H1 (cell line): ENCODE data around the gene TRIM27.

Source experiments
- CHD1 ChIP-seq: IDR thresholded peaks from 2 replicates; pipeline ENCODE4 v1.6.1; 2012; ENCODE audit warnings: low read depth, low read length, improper control_type of control experiment
- CTCF ChIP-seq, 3 experiments: IDR thresholded peaks; 1 replicate in 2 of 3; 2 replicates in 1 of 3; pipeline versions ENCODE4 v1.5.1 to v1.6.1; 2011; ENCODE audit warnings: low read length in 3 of 3, mild to moderate bottlenecking in 3 of 3, inconsistent platforms in 2 of 3, low read depth in 1 of 3, moderate library complexity in 1 of 3; ENCODE audit not compliant: insufficient read depth in 1 of 3; ENCODE audit errors: control extremely low read depth in 1 of 3
- E2F6 ChIP-seq: IDR thresholded peaks from 2 replicates; pipeline ENCODE4 v1.6.1; 2012; ENCODE audit warnings: inconsistent platforms
- JUND ChIP-seq: IDR thresholded peaks from 2 replicates; pipeline ENCODE4 v1.6.1; 2011; ENCODE audit warnings: mild to moderate bottlenecking, improper control_type of control experiment, low read length
- MAFK ChIP-seq: IDR thresholded peaks from 2 replicates; pipeline ENCODE4 v1.6.1; 2012; ENCODE audit warnings: low read depth, mild to moderate bottlenecking, improper control_type of control experiment, low read length
- PHF8 ChIP-seq: fragments of 200-600 bp; sonication (generic); conservative IDR thresholded peaks from 2 replicates; pipeline ENCODE4 v1.7.1; 2012; ENCODE audit warnings: low read depth, mild to moderate bottlenecking, inconsistent platforms, low read length, moderate library complexity
- POLR2A ChIP-seq, 2 experiments: IDR thresholded peaks; 1 replicate in 1 of 2; 2 replicates in 1 of 2; pipeline ENCODE4 v1.6.1; 2011; ENCODE audit warnings: low read depth in 2 of 2, low read length in 2 of 2, mild to moderate bottlenecking in 2 of 2; ENCODE audit errors: control extremely low read depth in 1 of 2
- RAD21 ChIP-seq, 2 experiments: IDR thresholded peaks in 1 of 2; conservative IDR thresholded peaks in 1 of 2; 2 replicates each; pipeline ENCODE4 v1.6.1; 2011; ENCODE audit warnings: low read depth in 2 of 2, low read length in 2 of 2, improper control_type of control experiment in 1 of 2, inconsistent platforms in 1 of 2, mild to moderate bottlenecking in 1 of 2, moderate library complexity in 1 of 2
- RNF2 ChIP-seq: fragments of 200-900, 300-1000 bp; sonication (generic); IDR thresholded peaks from 2 replicates; pipeline ENCODE4 v1.7.1; 2016; ENCODE audit warnings: borderline replicate concordance, low read depth, mild to moderate bottlenecking, antibody characterized with exemption, low read length; ENCODE audit not compliant: poor library complexity, severe bottlenecking; ENCODE audit errors: missing control alignments
- TAF1 ChIP-seq: IDR thresholded peaks from 2 replicates; pipeline ENCODE4 v1.6.1; 2011; ENCODE audit warnings: mild to moderate bottlenecking, low read depth, low read length
- TEAD4 ChIP-seq: IDR thresholded peaks from 2 replicates; pipeline ENCODE4 v1.6.1; 2012; ENCODE audit warnings: low read depth, low read length, inconsistent platforms, mixed read lengths

- TF ChIP-seq CTCF (IDR thresholded peaks at IDR 0.05; ENCODE audit: control extremely low read depth in 1 of 3, insufficient read depth in 1 of 3, low read depth in 1 of 3, low read length in 3 of 3) (no peak), JUND (no peak), CHD1 (no peak), MAFK (no peak), RNF2 (no peak), TAF1 (no peak), RAD21 (IDR thresholded peaks at IDR 0.05 in 1 of 2, conservative IDR thresholded peaks at IDR 0.05 in 1 of 2; ENCODE audit: low read depth in 2 of 2, low read length in 2 of 2) (no peak), POLR2A (IDR thresholded peaks at IDR 0.05; ENCODE audit: control extremely low read depth in 1 of 2, low read depth in 2 of 2, low read length in 2 of 2) (no peak; a peak in 1 of 3 replicates), PHF8 (no peak), E2F6 (no peak), TEAD4 (no peak)
Observed at GRCh38 chr6:28900577-28901256, 23.1 kb downstream of the TRIM27 start.
